GM12892 (cell line): Measurements from ENCODE around the gene NELL1.

Experiments
- POLR2A ChIP-seq: IDR thresholded peaks from 2 replicates; pipeline ENCODE4 v1.6.1; 2011; ENCODE audit warnings: low read depth, low read length, control low read depth
- POLR2AphosphoS5 ChIP-seq: IDR thresholded peaks from 2 replicates; pipeline ENCODE4 v1.6.1; 2011; ENCODE audit warnings: low read depth, low read length, control low read depth
- TAF1 ChIP-seq: IDR thresholded peaks from 2 replicates; pipeline ENCODE4 v1.6.1; 2011; ENCODE audit warnings: low read depth, mild to moderate bottlenecking, control low read depth, low read length, borderline replicate concordance

- no peak for TF ChIP-seq TAF1
- TF ChIP-seq POLR2A: no peak
- TF ChIP-seq POLR2AphosphoS5: no peak
Observed at GRCh38 chr11:21346361-21346760, 677.0 kb downstream of the NELL1 start.
